HEK293 (cell line): ENCODE data around the gene TBC1D14.

Experiments
- CTCF ChIA-PET: fragments of 350-600 bp; formaldehyde crosslinking; extraction: SDS; loops from one replicate; lab custom pipeline; 2021; ENCODE audit warnings: antibody characterized with exemption; lab: Yijun Ruan, JAX
- POLR2A ChIA-PET: fragments of 300-600 bp; formaldehyde crosslinking; extraction: SDS; loops from one replicate; lab custom pipeline; 2020; ENCODE audit warnings: antibody characterized with exemption, inconsistent platforms; lab: Yijun Ruan, JAX
- H3K27ac ChIP-seq: fragments of 200-500 bp; sonication (Bioruptor generic); 2 replicates; pipeline ENCODE4 v1.5.1; 2014; ENCODE audit warnings: low read depth, low read length, control low read depth, inconsistent platforms; ENCODE audit errors: extremely low read depth
- H3K36me3 ChIP-seq, 2 experiments: fragments of 200-500 bp in 1 of 2; sonication (Bioruptor generic) in 1 of 2; 1 replicate in 1 of 2; 2 replicates in 1 of 2; pipeline ENCODE4 v1.5.1; 2014 to 2017; ENCODE audit warnings: inconsistent platforms in 2 of 2, low read length in 2 of 2; ENCODE audit not compliant: control insufficient read depth in 2 of 2, insufficient read depth in 1 of 2
- H3K4me1 ChIP-seq: fragments of 200-500 bp; sonication (Bioruptor generic); 2 replicates; pipeline ENCODE4 v1.5.1; 2014; ENCODE audit warnings: mild to moderate bottlenecking, low read length, inconsistent platforms; ENCODE audit not compliant: control insufficient read depth, insufficient read depth
- H3K4me3 ChIP-seq: 2 replicates; pipeline ENCODE4 v1.5.1; 2011; ENCODE audit warnings: low read depth, mild to moderate bottlenecking, control low read depth, low read length, moderate library complexity
- H3K9me3 ChIP-seq: fragments of 200-500 bp; sonication (Bioruptor generic); 2 replicates; pipeline ENCODE4 v1.5.1; 2014; ENCODE audit warnings: low read depth, low read length, inconsistent platforms; ENCODE audit not compliant: control insufficient read depth, insufficient read depth
- HIC1 ChIP-seq: fragments of 450-650 bp; formaldehyde crosslinking; IDR thresholded peaks from 2 replicates; pipeline ENCODE4 v1.5.1; 2016; ENCODE audit warnings: missing biosample characterization, missing genetic modification characterization
- KLF10 ChIP-seq: fragments of 450-650 bp; IDR thresholded peaks from 2 replicates; pipeline ENCODE4 v1.5.1; 2018; ENCODE audit warnings: missing biosample characterization, mild to moderate bottlenecking, missing genetic modification characterization
- OVOL3 ChIP-seq: fragments of 450-650 bp; formaldehyde crosslinking; IDR thresholded peaks from 2 replicates; pipeline ENCODE4 v1.5.1; 2016; ENCODE audit warnings: missing biosample characterization, missing genetic modification characterization
- SP3 ChIP-seq: fragments of 450-650 bp; formaldehyde crosslinking; IDR thresholded peaks from 2 replicates; pipeline ENCODE4 v1.5.1; 2016; ENCODE audit warnings: missing biosample characterization, missing genetic modification characterization
- SP7 ChIP-seq: fragments of 450-650 bp; formaldehyde crosslinking; IDR thresholded peaks from 2 replicates; pipeline ENCODE4 v1.5.1; 2016; ENCODE audit warnings: missing biosample characterization, missing genetic modification characterization
- ZNF140 ChIP-seq: fragments of 450-650 bp; formaldehyde crosslinking; IDR thresholded peaks from 2 replicates; pipeline ENCODE4 v1.5.1; 2016; ENCODE audit warnings: missing biosample characterization, missing genetic modification characterization
- ZNF155 ChIP-seq: fragments of 450-650 bp; formaldehyde crosslinking; IDR thresholded peaks from 2 replicates; pipeline ENCODE4 v1.5.1; 2016; ENCODE audit warnings: missing biosample characterization, missing genetic modification characterization
- ZNF184 ChIP-seq: fragments of 450-650 bp; IDR thresholded peaks from 2 replicates; pipeline ENCODE4 v1.5.1; 2018; ENCODE audit warnings: missing biosample characterization, mild to moderate bottlenecking, missing genetic modification characterization
- ZNF202 ChIP-seq: fragments of 450-650 bp; formaldehyde crosslinking; IDR thresholded peaks from 2 replicates; pipeline ENCODE4 v1.5.1; 2016; ENCODE audit warnings: missing biosample characterization, missing genetic modification characterization, borderline replicate concordance
- ZNF248 ChIP-seq: fragments of 450-650 bp; formaldehyde crosslinking; IDR thresholded peaks from 2 replicates; pipeline ENCODE4 v1.5.1; 2017; ENCODE audit warnings: missing biosample characterization, missing genetic modification characterization
- ZNF391 ChIP-seq: fragments of 450-650 bp; formaldehyde crosslinking; IDR thresholded peaks from 2 replicates; pipeline ENCODE4 v1.5.1; 2016; ENCODE audit warnings: low read depth, missing biosample characterization, missing genetic modification characterization, borderline replicate concordance
- ZNF560 ChIP-seq: fragments of 450-650 bp; formaldehyde crosslinking; IDR thresholded peaks from 2 replicates; pipeline ENCODE4 v1.5.1; 2017; ENCODE audit warnings: missing biosample characterization, missing genetic modification characterization, borderline replicate concordance
- ZNF629 ChIP-seq: fragments of 450-650 bp; formaldehyde crosslinking; IDR thresholded peaks from 2 replicates; pipeline ENCODE4 v1.5.1; 2017; ENCODE audit warnings: missing biosample characterization, missing genetic modification characterization
- ZNF654 ChIP-seq: fragments of 450-650 bp; formaldehyde crosslinking; IDR thresholded peaks from 2 replicates; pipeline ENCODE4 v1.5.1; 2016; ENCODE audit warnings: low read depth, missing biosample characterization, missing genetic modification characterization
- ZNF660 ChIP-seq: fragments of 450-650 bp; IDR thresholded peaks from 2 replicates; pipeline ENCODE4 v1.5.1; 2018; ENCODE audit warnings: missing biosample characterization, mild to moderate bottlenecking, missing genetic modification characterization
- ZNF707 ChIP-seq: fragments of 450-650 bp; formaldehyde crosslinking; IDR thresholded peaks from 2 replicates; pipeline ENCODE4 v1.5.1; 2016; ENCODE audit warnings: missing biosample characterization, missing genetic modification characterization
- ZSCAN18 ChIP-seq: fragments of 450-650 bp; formaldehyde crosslinking; IDR thresholded peaks from 2 replicates; pipeline ENCODE4 v1.5.1; 2016; ENCODE audit warnings: missing biosample characterization, missing genetic modification characterization
- ZSCAN30 ChIP-seq: fragments of 450-650 bp; IDR thresholded peaks from 2 replicates; pipeline ENCODE4 v1.5.1; 2018; ENCODE audit warnings: missing biosample characterization, mild to moderate bottlenecking, missing genetic modification characterization, moderate library complexity
- TF ChIP-seq, protein P1 (sequence below): fragments of 450-650 bp; formaldehyde crosslinking; IDR thresholded peaks from 2 replicates; pipeline ENCODE4 v1.5.1; 2016; ENCODE audit warnings: missing biosample characterization, missing genetic modification characterization

Gene TBC1D14

GRCh38 chr4:7021930-7022664 is 112.5 kb downstream of the TBC1D14 start:
- TF ChIP-seq HIC1 (tag by site-specific recombination) (no peak), ZSCAN30 (no peak), ZNF654 (tag by site-specific recombination) (no peak), ZNF707 (tag by site-specific recombination) (no peak), ZNF560 (no peak), SP7 (tag by site-specific recombination) (no peak), ZNF155 (tag by site-specific recombination) (no peak), SP3 (tag by site-specific recombination) (no peak), ZSCAN18 (tag by site-specific recombination) (no peak), ZNF202 (tag by site-specific recombination) (no peak), ZNF184 (tag by site-specific recombination) (no peak), ZNF391 (tag by site-specific recombination) (no peak), ZNF140 (tag by site-specific recombination) (no peak), KLF10 (no peak), ZNF660 (tag by site-specific recombination) (no peak), ZNF248 (tag by site-specific recombination) (no peak), OVOL3 (tag by site-specific recombination) (no peak)
- TF ChIP-seq, protein P1, sequence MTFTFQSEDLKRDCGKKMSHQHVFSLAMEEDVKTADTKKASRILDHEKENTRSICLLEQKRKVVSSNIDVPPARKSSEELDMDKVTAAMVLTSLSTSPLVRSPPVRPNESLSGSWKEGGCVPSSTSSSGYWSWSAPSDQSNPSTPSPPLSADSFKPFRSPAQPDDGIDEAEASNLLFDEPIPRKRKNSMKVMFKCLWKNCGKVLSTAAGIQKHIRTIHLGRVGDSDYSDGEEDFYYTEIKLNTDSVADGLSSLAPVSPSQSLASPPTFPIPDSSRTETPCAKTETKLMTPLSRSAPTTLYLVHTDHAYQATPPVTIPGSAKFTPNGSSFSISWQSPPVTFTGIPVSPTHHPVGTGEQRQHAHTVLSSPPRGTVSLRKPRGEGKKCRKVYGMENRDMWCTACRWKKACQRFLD (tag by site-specific recombination) = no peak
- TF ChIP-seq, all 188 proteins: peak for 0
- CTCF ChIA-PET = no interaction called here
- POLR2A ChIA-PET = no interaction called here
- Histone ChIP-seq H3K27ac (no peak overlapping the region), H3K9me3 (no peaks in the 10 kb centered on the region), H3K4me1 (no peaks in the 10 kb centered on the region), H3K4me3 (no peak overlapping the region), H3K36me3 (peaks cover 4 to 72% of the 10 kb centered on the region in 2 experiments; a peak in 2 of 3 replicates)

DNA sequence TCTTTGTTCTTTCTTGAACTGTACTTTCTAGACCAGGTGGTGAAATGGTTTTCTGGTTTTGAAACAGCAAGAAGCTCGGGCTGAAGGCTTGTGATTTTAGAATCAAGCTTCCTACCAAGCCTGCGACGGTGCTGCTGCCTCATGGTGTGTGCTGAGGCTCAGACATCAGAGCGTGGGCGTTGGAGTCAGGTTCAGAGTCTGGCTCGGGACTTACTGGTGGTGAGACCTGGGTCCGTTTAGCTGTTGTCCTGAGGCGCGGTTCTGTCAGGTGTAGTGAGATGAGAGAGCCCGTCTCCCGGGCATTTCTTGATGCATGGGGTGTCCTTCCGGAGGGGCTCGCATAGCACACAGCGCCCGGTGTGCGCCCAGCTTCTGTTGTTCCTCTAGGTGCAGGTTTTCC is 113.9 kb downstream of the TBC1D14 start:
- CTCF ChIA-PET = interaction anchor here (0.6 kb wide), 1 partner anchor 98 kb away, joined by 3 read pairs; no protein-coding TSS in a partner anchor

More for the DNA sequence above, 113.9 kb downstream of the TBC1D14 start:
- H3K36me3 ChIP-seq = peaks cover 9 to 69% of the 10 kb centered on the region in 2 experiments; a peak in 2 of 3 replicates
- TF ChIP-seq ZNF629 (tag by site-specific recombination) = no peak
- POLR2A ChIA-PET = no interaction called here
- H3K27ac ChIP-seq = no peak overlapping the region
- no peaks in the 10 kb centered on the region for H3K4me1 ChIP-seq
- H3K9me3 ChIP-seq = no peaks in the 10 kb centered on the region
- no peak overlapping the region for H3K4me3 ChIP-seq
